NCI-H1436 treated with DMSO at 0.1 percent for 48 hours (cell line): ENCODE measurements around the gene FAM200A.
"Not testable (repeated sequence)": the region's sequence is repeated elsewhere in the genome, so short reads cannot be mapped to it uniquely, and the experiment has no call there.

Source experiments
- DNase-seq: peaks from one replicate; lab custom pipeline; 2025; lab: John Stamatoyannopoulos, UW

FAM200A gene

DNA sequence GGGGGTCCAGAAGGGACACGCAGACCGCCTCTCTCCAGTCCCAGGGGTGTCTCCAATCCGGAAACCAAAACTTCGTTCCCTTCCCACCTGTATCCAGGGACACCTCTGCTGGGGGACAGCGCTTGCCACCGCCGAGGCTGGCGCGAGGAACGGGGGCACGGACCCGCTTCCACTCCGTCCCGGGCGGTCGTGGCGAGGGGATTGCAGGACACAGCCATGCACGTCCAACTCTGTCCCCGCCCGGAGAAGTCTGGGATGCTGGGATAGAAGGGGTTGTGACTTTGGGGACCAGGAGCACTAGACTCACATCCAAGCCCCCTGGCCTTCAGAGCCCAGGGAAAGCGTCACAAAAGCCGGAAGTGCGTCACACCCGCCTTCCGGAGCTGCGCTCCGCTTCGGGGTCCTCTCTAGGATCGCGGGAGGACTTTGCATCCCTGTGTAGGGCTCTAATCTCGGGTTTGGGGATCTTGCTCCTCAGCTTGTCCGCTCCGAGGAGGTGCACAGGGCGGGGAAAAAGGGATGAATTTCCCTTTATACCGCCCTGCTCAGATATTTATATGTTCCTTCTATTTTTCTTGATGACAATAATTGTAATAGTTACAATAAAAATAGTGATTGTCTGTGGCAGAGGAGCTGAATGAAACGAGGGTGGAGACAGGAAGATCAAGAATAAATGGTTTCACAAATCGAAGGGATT is at the start of gene FAM200A:
Gene FAM200A, minus strand, starts transcription at position 348 of the 697 bp plus-strand sequence. CDS start 3,707 bp downstream, outside the sequence.
- peak; percentile 58 for DNase-seq

DNA sequence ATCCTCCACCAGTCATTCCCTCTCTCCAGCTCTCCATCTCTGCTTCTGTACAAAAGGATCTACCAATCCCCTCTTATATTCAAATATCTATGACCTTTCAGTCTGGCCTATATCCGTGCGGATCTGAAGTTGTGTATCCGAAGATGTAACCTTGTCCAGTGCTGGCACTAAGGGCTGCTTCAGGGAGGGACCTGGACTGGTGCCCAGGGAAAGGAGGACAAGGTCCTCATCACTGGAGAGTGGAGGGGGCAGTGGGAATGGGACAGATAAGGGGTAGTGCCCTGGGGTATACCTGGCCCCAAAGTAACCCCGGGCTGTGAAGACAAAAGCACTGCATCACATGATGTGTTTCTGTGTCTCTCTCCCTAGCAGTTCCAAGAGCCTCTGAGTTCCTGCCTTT is 47.9 kb upstream of the FAM200A start:
- no peak for DNase-seq

DNA sequence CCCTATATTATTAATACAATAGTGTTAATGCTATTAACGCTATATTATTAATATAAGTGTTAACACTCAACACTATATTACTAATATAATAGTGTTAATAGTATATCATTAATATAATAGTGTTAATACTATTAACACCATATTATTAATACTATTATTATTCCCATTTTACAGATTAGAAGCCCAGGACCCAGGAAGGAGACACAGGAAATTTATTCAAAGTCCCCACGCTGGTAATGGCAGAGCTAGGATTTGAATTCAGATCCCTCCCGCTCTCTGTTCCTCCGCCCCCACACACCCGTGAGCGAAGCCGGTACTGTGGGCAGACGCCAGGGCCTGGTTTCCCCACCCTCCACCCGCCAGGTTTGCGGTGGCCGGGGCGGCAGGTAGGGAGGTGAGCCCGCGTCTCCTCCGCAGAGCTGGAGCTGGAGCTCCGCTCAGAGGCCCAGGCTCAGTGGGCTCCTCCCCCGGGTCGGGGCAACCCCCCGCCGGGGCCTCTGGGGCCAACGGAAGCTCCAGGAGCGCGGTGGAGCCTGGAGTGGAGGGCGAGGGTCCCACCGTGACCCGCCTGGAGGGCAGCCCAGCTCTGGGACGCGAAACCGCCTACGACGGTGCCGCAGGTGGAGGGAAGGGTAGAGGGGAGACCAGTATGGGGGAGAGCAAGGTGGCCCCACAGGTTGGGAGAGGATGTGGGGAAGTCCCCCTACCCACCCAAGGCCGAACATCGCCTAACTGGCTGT is 46.0 kb upstream of the FAM200A start, which contains the start of gene TMEM225B:
Gene TMEM225B, plus strand, starts transcription at position 506 of the 740 bp plus-strand sequence. CDS start 6,122 bp downstream, outside the sequence.
- no peak for DNase-seq

DNA sequence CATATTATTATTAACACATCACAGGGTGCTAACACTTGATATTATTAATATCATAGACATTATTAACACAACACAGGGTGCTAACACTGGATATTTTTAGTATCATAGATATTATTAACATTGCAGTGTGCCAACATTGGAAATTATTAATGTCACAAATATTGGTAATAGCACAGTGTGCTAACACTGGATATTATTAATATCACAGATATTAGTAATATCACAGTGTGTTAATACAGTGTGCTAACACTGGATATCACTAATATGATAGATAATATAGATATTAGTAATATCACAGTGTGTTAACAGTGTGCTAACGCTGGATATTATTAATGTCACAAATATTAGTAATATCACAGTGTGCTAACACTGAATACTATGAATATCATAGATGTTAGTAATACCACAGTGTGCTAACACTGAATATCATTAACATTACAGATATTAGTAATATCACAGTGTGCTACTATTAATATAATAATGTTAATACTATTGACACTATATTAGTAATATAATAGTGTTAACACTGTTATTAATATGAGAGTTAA is 44.6 kb upstream of the FAM200A start:
- no peak for DNase-seq

DNA sequence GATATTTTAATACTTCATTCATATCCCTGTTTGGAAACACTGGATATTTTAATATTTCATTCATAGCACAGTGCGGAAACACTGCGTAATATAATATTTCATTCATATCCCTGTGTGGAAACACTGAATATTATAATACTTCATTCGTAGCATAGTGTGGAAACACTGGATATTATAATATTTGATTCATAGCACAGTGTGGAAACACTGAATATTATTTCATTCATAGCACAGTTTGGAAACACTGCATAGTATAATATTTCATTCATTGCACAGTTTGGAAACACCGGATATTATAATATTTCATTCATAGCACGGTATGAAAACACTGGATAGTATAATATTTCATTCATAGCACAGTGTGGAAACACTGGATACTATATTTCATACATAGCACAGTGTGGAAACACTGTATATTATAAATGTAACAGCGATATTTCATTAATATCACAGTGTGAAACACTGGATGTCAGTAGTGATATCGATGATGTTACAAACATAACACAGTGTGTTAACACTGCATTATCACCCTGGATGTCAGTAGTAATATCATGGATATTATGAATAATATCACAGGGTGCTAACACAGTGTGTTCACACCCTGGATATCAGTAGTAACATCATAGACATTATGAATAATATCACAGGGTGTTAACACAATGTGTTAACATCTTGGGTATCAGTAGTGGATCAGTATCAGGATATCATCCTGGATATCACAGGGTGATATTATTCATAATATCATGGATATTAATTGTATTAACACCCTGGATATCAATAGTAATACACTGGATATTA is 43.2 kb upstream of the FAM200A start:
- DNase-seq: no peak

DNA sequence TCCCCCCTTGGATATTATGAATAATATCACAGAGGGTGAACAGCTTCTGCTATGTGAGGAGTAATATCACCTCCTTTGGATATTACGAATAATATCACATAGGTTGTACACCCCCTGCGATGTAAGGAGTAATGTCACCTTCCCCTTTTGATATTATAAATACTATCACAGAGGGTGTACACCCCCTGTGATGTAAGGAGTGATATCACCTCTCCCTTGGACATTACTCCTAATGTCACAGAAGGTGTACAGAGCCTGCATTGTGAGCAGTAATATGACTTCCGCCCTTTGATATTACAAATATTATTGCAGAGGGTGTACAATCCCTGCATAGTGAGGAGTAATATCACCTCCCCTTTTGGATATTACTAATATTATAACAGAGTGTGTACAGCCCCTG is 37.0 kb upstream of the FAM200A start:
- DNase-seq: no peak

DNA sequence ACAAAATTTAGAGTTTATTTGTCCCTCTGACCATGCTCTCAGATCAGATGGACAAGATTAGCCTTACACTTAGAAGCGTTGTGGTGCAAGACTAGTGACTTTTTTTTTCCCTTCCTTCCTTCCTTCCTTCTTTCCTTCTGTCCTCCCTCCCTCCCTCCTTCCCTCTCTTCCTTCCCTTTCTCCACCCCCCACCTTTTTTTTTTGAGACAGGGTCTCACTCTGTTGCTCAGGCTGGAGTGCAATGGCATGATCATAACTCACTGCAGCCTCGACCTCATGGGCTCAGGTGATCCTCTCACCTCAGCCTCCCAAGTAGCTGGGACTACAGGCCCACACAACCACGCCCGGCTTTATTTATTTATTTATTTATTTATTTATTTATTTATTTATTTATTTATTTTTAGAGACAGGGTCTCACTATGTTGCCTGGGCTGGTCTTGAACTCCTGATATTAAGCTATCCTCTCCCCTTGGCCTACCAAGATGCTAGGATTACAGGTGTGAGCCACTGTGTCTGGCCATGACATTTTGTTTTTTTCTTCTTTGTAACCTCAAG is 28.9 kb upstream of the FAM200A start:
- not testable (repeated sequence) for DNase-seq

DNA sequence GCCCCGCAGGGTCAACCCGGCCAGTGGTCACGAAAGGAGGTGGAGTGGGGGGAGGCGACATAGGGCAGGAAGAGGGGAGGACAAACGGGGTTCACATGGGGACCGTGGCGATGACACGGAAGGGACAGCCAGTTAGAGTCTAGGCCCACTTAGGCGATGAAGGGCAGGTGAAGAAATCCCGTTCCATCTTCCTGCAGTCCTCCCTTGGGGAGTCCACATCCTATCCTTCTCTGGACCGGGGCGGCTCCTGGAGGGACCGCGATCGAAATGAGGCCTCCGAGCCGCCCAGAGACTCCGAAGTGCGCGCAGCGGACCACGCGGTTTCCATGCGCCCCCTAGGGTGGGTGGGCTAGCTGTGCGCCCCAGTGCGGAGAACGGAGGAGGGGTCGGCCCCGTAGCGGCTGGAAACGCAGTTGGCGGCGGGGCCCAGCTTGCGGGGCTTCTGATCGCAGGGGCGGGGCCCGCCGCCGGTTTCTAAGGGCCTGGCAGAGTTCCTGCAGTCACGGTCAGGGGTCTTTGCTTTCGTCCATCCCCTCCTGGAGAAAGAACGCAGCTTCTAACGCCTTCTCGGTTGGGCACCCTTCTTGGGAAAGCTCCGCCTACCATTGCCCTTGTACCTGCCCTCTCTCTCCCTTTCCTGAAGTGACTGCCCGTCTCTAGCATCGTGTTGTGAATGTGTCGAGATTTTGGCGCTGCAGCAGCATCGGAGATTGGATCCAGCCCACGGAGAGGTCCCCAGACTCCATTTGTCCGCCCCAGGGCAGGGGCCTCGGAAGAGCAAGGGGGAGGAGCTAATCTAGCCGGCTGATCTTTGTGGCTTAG is 28.3 kb upstream of the FAM200A start:
- DNase-seq: no peak

DNA sequence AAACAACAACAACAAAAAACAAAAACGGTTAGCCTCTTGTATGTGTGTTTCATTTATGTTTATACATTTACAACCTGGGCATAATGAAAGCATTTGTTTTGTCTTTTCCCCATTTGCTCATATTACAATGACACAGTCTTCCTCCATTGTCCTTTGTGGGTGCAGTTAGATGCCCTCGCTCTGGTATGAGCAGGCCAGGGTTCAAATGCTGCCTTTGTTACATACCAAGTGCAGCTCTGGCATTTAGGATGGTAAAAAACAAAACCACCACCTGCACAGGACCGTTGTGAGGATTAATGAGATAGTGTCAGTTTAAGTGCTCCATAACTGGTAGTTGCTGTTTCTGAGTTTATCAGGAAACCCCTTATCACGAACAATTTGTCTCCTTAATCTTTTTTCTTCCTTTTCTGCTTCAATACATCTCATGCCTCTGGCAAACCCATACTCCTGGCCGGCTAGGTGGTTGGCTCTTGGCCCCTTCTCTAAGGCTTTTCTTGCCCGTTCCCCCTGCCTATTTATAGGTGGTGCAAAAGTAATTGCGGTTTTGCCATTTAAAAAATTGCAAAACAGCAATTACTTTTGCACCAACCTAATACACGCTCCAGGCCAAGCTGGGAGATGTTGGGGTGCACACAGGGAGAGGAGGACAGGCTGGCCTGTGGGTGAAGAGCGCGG is 27.5 kb upstream of the FAM200A start:
- DNase-seq: no peak

DNA sequence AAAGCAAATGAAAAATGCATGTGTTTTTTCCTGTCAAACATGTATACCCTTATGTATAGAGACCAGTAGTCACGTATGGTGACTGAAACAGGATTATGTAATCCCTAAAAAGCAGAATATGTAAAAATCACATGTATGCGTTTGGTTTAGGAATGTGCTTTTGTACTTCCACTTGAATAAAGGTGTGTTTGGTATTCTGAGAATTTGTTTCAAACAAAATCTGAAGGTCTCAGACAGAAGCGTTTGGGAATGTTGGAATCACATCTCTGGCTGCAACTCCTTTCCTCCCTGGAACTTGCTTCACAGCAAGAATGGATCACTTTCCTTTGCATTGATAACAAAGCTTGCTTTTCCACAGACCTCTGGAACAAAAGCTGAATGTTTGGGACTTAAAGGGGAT is 24.3 kb upstream of the FAM200A start:
- no peak for DNase-seq

DNA sequence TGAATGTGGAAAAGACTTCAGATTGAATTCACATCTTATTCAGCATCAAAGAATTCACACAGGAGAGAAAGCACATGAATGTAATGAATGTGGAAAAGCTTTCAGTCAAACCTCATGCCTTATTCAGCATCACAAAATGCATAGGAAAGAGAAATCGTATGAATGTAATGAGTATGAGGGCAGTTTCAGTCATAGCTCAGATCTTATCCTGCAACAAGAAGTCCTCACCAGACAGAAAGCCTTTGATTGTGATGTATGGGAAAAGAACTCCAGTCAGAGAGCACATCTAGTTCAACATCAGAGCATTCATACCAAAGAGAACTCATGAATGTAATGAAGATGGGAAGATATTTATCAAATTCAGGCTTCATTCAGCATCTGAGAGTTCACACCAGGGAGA is 21.3 kb upstream of the FAM200A start:
- DNase-seq: no peak

DNA sequence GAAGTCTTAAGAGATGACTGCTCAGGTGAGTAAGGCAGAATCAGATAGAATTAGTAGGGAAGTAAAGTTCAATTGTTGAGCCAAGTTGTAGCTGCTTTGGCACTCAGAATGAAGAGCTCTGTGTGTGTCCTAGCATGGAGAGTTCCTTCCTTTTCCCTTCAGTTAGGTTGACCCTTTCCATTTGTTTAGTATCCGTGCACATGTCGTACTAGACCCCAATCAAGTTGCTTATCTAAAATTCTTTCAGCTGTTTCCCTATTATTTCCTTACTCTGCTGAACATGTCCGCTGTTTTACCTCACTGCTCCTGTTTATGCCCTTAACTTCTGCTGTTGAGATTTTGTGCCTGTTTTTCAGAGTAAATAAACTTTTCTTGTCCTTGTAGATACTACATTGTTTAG is 19.9 kb upstream of the FAM200A start:
- no peak for DNase-seq

DNA sequence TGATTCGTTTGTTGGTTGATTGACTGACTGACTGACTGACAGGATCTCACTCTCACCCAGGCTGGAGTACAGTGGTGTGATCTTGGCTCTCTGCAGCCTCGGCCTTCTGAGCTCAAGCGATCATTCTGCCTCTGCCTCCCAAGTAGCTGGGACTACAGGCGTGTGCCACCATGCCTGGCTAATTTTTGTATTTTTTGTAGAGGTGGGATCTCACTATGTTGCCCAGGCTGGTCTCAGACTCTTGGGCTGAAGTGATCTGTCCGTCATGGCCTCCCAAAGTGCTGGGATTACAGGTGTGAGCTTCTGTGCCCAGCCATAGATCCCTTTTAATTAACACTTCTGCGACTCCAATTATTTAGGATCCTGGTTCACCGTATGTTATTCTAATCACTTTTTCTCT is 16.9 kb upstream of the FAM200A start:
- DNase-seq: not testable (repeated sequence)

DNA sequence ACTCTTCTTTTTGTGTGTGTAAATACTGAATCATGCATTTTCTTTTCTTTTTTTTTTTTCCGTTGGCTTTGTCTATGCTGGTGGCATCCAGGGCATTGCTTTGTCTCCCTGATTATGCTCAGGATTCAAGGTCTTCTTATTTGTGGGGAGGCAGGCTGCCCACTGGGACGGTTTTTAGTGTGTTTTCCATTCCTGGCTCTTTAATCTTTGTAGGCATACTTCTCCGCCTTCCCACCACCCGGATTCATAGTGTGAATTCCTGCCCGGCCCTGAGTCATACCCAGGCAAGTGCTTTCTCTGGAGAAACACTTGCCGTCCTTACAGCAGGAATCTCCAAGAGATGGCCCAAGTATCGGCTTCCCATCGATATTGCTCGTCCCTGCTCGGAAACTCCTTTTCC is 11.7 kb upstream of the FAM200A start:
- DNase-seq: no peak

DNA sequence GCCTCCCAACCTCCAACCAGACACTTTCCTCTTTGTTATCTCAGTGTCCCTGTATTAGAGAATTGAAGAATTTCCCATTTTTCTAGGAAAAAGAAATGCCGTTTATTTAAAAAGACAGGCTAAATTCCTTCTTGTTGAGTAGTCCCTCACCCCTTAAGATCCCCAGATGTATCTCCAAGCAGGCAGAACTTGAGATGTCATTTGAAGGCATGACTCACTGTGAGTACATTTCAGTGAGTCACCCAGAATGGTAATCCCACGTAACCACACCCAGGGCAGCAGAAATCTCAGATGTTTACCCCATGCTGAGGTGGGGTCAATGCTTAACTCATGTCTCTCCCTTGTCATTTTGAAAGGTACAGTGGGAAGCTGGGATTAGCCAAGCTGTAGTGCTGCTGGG is 10.9 kb upstream of the FAM200A start:
- DNase-seq: no peak

DNA sequence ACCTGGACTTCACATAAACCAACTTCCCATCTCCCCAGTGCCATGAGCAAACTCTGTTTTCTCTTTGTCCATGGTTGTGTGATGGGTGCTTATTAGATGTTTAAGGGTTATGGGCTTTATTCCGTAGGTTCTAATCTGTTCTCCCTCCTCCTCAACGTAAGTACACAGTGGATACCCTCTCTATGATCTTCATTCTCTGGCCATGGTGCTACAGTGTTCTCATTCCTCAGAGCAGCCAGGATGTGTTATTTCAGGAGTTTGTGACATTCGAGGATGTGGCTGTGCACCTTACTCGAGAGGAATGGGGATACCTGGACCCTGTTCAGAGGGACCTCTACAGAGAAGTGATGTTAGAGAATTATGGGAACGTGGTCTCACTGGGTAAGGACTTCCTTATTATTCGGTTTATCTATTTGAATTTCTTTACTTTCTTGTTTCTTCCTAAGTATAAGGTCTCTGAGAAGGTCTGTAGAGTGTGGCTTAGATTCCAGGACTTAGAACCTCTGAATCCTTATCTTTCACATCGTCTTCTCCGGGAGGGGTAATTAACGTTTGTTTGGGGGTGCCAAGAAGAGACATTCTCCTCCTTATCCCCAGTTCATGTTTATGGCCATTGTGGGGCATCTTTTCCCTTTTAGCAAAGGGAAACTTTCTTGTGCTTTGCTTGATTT is 10.3 kb upstream of the FAM200A start:
- DNase-seq: no peak

DNA sequence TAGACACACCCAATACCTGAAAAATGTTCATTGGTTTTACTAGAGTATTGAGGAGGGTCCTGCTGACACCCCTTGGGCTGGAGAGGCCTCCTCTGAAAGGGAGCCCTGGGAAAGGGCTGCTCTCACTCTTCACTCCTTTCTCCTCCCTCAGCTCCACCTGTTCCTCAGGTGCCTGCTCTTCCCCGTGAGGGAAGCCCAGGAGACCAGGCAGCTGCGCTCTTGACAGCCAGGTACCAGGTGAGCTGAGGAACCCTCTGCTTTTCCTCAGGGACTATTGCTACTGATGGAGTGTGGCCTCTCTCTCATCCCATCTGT is 9.8 kb upstream of the FAM200A start:
- no peak for DNase-seq

DNA sequence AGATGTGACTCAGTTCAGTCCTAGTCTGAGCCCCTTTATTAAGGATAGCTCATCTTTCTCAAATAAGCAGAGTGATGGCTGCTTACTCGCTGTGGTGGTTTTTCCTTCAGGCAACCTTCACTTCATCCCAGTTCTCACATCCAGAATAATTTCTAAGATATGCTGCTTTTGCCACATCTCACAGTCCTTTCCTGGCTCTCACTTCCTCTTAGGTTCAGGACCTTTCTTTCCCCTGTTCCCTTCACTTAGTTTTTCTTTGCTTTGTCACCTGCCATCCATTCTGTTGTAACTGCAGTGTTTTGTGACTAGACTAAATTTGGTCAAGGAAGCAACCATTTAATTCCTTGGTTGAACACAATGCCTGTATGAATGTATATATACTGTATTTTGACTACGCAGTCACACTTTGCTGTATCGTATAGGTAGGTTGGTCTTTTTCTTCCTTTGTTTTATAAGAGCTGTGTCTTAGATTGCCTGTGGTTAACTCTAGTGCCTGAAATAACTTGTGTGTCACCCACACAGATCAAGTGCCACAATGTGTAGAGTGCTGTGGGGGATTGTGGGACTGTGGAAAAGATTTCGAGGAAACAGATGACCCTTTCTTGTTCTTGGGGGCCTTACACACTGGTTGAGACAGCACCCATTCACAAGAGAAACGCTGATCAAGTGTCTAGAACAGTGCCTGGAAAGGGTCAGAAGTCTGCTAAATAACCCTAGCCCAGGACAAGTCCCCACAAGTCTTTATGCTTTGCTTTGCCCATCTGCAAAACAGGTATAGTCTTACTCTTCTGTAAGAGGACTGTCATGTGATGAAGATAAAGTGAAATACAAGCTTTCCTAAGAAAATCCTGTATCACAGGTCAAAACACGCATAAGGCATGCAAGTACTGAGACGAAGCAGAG is 9.2 kb upstream of the FAM200A start:
- no peak for DNase-seq
